Upper lobe of left lung (tissue), 4 donors: ENCODE results near the gene TBCD.

Experiments used
- EP300 ChIP-seq, 4 donors: sonication (generic); formaldehyde crosslinking; IDR thresholded peaks; one replicate each; pipeline ENCODE4 v1.5.1; 2017; ENCODE audit warnings: antibody characterized with exemption in 4 of 4, control low read depth in 2 of 4
- POLR2A ChIP-seq, 4 donors: fragments of 450-650 bp; IDR thresholded peaks; one replicate each; pipeline ENCODE4 v1.5.1; 2016 to 2017; ENCODE audit warnings: antibody characterized with exemption in 4 of 4, mild to moderate bottlenecking in 2 of 4
- POLR2AphosphoS5 ChIP-seq, 2 donors: sonication (generic); formaldehyde crosslinking; IDR thresholded peaks; one replicate each; pipeline ENCODE4 v1.5.1; 2017; ENCODE audit warnings: antibody characterized with exemption in 2 of 2
- TF ChIP-seq, protein P1 (sequence below), 6 experiments: fragments of 450-650 bp in 4 of 6; fragments of 200-600 bp in 2 of 6; sonication (generic) in 2 of 6; IDR thresholded peaks; one replicate each; pipeline ENCODE4 v1.5.1; 2016 to 2019; ENCODE audit warnings: antibody characterized with exemption in 6 of 6

DNA sequence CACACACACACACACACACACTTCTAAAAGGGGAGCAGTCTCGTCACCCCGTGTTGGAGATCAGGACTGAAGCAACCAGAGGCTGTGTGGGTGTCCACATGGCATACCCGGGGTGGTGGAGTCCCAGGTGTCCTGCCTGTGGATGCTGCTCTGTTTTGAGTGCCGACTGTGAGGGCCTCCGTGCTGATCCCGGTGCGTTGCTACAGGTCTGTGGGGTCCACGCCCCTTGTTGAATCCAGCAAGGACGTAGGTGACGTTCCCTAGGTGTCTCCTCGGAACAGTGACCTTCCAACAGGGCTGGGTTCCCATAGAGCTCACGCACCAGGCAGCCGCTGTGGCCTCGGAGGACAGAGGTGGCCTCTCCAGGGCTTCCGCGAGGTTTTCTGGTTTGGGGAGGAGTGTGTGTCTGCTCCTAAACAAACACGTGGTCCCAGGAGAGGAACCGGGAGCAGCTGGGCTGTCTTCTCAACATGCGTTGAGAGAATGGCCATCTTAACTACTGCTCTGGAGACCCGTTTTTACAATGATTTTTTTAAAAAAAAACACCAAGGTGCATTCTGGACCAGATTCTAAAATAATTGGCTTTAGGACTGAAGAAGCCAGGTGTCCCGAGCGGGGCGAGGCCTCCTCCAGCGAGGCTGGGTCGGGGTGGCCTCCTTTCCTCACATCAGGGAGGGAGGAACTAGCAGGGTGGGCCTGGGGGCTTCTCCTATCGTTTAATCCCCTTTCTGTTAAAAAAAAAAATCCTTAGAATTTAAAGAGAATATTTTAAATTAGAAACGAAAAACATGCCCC lies 188.6 kb downstream of the TBCD start:
- TF ChIP-seq, protein P1, sequence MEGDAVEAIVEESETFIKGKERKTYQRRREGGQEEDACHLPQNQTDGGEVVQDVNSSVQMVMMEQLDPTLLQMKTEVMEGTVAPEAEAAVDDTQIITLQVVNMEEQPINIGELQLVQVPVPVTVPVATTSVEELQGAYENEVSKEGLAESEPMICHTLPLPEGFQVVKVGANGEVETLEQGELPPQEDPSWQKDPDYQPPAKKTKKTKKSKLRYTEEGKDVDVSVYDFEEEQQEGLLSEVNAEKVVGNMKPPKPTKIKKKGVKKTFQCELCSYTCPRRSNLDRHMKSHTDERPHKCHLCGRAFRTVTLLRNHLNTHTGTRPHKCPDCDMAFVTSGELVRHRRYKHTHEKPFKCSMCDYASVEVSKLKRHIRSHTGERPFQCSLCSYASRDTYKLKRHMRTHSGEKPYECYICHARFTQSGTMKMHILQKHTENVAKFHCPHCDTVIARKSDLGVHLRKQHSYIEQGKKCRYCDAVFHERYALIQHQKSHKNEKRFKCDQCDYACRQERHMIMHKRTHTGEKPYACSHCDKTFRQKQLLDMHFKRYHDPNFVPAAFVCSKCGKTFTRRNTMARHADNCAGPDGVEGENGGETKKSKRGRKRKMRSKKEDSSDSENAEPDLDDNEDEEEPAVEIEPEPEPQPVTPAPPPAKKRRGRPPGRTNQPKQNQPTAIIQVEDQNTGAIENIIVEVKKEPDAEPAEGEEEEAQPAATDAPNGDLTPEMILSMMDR (IDR thresholded peaks at IDR 0.05): no peak
- TF ChIP-seq POLR2A (IDR thresholded peaks at IDR 0.05): no peak
- TF ChIP-seq POLR2AphosphoS5 (IDR thresholded peaks at IDR 0.05): no peak
- TF ChIP-seq EP300 (IDR thresholded peaks at IDR 0.05): no peak
